ENCODE results near the gene CMSS1.

DNA sequence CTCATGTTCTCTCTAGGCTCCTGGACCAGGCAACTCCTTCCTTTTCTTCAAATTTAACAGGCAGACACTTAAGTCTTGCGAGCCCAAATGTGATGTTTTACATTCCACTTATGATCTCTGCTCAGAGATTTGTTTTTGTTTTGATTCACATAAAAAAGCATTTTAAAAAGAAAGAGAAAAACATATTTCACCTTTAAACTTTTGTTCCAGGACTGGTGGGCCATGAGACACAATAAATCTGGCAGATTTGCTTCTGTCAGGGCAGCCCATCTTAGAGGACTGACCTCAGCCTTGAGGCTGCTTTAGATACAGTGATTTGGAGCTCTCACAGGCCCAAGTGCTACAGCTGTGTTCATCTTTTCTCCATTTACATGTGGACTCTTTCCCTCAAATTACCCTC lies 52.0 kb downstream of the CMSS1 start:
- TF ChIP-seq, protein P1, sequence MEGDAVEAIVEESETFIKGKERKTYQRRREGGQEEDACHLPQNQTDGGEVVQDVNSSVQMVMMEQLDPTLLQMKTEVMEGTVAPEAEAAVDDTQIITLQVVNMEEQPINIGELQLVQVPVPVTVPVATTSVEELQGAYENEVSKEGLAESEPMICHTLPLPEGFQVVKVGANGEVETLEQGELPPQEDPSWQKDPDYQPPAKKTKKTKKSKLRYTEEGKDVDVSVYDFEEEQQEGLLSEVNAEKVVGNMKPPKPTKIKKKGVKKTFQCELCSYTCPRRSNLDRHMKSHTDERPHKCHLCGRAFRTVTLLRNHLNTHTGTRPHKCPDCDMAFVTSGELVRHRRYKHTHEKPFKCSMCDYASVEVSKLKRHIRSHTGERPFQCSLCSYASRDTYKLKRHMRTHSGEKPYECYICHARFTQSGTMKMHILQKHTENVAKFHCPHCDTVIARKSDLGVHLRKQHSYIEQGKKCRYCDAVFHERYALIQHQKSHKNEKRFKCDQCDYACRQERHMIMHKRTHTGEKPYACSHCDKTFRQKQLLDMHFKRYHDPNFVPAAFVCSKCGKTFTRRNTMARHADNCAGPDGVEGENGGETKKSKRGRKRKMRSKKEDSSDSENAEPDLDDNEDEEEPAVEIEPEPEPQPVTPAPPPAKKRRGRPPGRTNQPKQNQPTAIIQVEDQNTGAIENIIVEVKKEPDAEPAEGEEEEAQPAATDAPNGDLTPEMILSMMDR (conservative IDR thresholded peaks at IDR 0.05): no peak
- TF ChIP-seq ZFX (IDR thresholded peaks at IDR 0.05): no peak

All from C4-2B (cell line).